Smooth muscle cell (in vitro differentiated cells): ENCODE results near the gene SH3GL1. TPM values are rescaled to one million over a fixed set of nuclear protein-coding genes. Genes with fewer than 3 reads are reported as not detected.

ENCODE experiments used
- DNase-seq: peaks from one replicate; lab custom pipeline; 2025; ENCODE audit not compliant: unreplicated experiment; lab: John Stamatoyannopoulos, UW
- H2AFZ ChIP-seq: fragments of 200-600 bp; sonication (generic); 2 replicates; pipeline ENCODE4 v1.6.0; 2016; ENCODE audit warnings: antibody characterized with exemption, low read depth, mild to moderate bottlenecking
- H3F3A ChIP-seq: fragments of 200-600 bp; sonication (generic); 2 replicates; pipeline ENCODE4 v1.6.0; 2017; ENCODE audit warnings: antibody characterized with exemption, low read depth
- H3K27ac ChIP-seq: fragments of 200-600 bp; sonication (generic); 2 replicates; pipeline ENCODE4 v1.5.1; 2016; ENCODE audit warnings: low read depth, mild to moderate bottlenecking
- H3K27me3 ChIP-seq: fragments of 200-600 bp; sonication (generic); 2 replicates; pipeline ENCODE4 v1.6.1; 2016; ENCODE audit warnings: low read depth, mild to moderate bottlenecking
- H3K36me3 ChIP-seq: fragments of 200-600 bp; sonication (generic); 2 replicates; pipeline ENCODE4 v1.5.1; 2016; ENCODE audit warnings: low read depth
- H3K4me1 ChIP-seq: fragments of 200-600 bp; sonication (generic); 2 replicates; pipeline ENCODE4 v1.5.1; 2016; ENCODE audit warnings: low read depth
- H3K4me2 ChIP-seq: fragments of 200-600 bp; sonication (generic); 2 replicates; pipeline ENCODE4 v1.6.0; 2016; ENCODE audit warnings: mild to moderate bottlenecking
- H3K4me3 ChIP-seq: fragments of 200-600 bp; sonication (generic); 2 replicates; pipeline ENCODE4 v1.5.1; 2016; ENCODE audit warnings: mild to moderate bottlenecking
- H3K79me2 ChIP-seq: fragments of 200-600 bp; sonication (generic); 2 replicates; pipeline ENCODE4 v1.6.0; 2016; ENCODE audit warnings: low read depth, mild to moderate bottlenecking
- H3K9ac ChIP-seq: fragments of 200-600 bp; sonication (generic); 2 replicates; pipeline ENCODE4 v1.6.0; 2016; ENCODE audit warnings: low read depth
- H3K9me3 ChIP-seq: fragments of 200-600 bp; sonication (generic); replicated peaks from 2 replicates; pipeline ENCODE4 v1.5.1; 2016; ENCODE audit warnings: low read depth
- H4K20me1 ChIP-seq: fragments of 200-600 bp; sonication (generic); 2 replicates; pipeline ENCODE4 v1.6.0; 2016; ENCODE audit warnings: low read depth
- WGBS: methylation state at CpG from one replicate; pipeline ENCODE4 v1.1.7; 2016; ENCODE audit warnings: low lambda C conversion rate; 5-methylcytosine and 5-hydroxymethylcytosine counted together
- polyA plus RNA-seq: library from polyadenylated mRNA; unstranded; fragments of >200 nt; fragmentation: Nextera tagmentation; extraction: Ambion mirVana; gene quantifications from 2 replicates; pipeline ENCODE4 v1.2.1, GENCODE V29; 2016
- total RNA-seq: library from RNA; depleted of rRNA; stranded (reverse); fragments of >200 nt; gene quantifications from 2 replicates; pipeline ENCODE4 v1.2.3, GENCODE V29; 2014
- TF ChIP-seq, protein P1 (sequence below): fragments of 200-600 bp; sonication (generic); IDR thresholded peaks from 2 replicates; pipeline ENCODE4 v1.5.1; 2017; ENCODE audit warnings: borderline replicate concordance, mild to moderate bottlenecking, antibody characterized with exemption; ENCODE audit not compliant: insufficient read depth, poor library complexity, severe bottlenecking

The SH3GL1 gene
- total and polyA plus RNA-seq, 2 experiments from 2014 or later, result 52.9 to 120 TPM

DNA sequence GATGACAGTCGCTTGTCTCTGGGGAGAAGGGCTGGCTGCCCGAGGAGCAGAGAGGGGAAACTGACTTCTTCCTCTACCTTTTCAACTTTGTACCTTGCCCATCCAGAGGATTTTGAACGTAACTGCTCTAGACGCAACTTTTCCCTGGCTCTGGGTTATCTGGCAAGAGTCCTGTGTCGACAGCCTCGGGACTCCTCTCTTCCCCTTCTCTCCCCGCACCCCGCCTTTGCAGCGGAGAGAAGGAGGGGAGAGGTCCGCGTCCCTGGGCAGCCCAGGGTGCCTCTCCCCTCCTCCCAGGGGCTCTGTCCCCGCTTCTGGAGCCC is 574 bp downstream of the SH3GL1 start:
- TF ChIP-seq, protein P1, sequence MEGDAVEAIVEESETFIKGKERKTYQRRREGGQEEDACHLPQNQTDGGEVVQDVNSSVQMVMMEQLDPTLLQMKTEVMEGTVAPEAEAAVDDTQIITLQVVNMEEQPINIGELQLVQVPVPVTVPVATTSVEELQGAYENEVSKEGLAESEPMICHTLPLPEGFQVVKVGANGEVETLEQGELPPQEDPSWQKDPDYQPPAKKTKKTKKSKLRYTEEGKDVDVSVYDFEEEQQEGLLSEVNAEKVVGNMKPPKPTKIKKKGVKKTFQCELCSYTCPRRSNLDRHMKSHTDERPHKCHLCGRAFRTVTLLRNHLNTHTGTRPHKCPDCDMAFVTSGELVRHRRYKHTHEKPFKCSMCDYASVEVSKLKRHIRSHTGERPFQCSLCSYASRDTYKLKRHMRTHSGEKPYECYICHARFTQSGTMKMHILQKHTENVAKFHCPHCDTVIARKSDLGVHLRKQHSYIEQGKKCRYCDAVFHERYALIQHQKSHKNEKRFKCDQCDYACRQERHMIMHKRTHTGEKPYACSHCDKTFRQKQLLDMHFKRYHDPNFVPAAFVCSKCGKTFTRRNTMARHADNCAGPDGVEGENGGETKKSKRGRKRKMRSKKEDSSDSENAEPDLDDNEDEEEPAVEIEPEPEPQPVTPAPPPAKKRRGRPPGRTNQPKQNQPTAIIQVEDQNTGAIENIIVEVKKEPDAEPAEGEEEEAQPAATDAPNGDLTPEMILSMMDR, result no peak
- Histone ChIP-seq H3F3A (peaks cover 29% of the 10 kb centered on the region), H3K9ac (peak overlapping the region; percentile 98), H4K20me1 (peaks cover 51% of the 10 kb centered on the region), H2AFZ (no peak overlapping the region), H3K4me1 (peaks cover 26% of the 10 kb centered on the region), H3K36me3 (no peaks in the 10 kb centered on the region), H3K27me3 (no peaks in the 10 kb centered on the region), H3K4me3 (peak overlapping the region; percentile 98), H3K9me3 (no peaks in the 10 kb centered on the region), H3K79me2 (peaks cover 77% of the 10 kb centered on the region), H3K4me2 (peak overlapping the region; percentile 100), H3K27ac (peak overlapping the region; percentile 92)
- WGBS, result 0% methylated on average over 8 of the region's 12 CpGs
- DNase-seq, result no peak

DNA sequence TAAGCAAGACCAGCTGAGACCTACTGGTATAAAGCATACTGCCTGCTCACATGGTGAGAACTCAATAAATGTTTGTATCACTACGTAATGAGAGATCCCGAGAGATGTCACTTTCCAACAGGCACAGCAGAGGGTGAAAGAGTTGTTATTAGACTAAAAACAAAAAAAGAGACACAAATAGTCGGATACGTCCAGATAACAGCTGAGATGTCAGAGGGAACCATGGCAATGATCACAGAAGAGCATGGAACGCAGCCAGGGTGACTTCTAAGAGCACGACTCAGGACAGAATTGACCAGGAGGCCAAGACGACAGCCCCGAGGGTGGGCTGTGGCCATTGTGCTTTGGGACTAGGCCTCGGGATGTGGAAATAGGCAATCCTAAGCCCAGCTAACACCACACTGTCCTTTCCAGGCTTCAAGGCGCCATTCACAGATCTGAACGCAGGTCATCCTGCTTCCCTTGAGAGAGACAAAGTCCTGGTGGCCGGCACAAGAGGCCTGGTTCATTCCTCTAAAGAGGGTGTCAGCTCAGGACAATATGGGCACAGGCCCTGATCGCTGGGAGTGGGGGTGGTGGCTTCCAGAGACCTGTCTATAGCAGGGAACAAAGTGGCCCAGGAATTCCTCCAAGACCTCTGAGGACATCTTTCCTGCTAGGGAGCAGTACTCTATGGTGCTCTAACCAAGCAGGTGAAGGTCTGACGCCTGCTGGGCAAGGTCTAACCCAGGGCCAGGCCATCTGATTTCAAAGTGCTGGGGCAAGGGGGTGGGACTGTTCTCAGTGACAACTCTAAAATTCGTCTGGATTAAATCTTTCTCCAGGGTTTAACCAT is 3.2 kb downstream of the SH3GL1 start:
- 81% methylated on average over 15 of the region's 15 CpGs for WGBS
- Histone ChIP-seq H3K27me3 (no peaks in the 10 kb centered on the region), H3K36me3 (no peaks in the 10 kb centered on the region), H3K4me1 (peaks cover 38% of the 10 kb centered on the region), H3K27ac (peak overlapping the region; percentile 52), H3K79me2 (peaks cover 76% of the 10 kb centered on the region), H3K9me3 (no peaks in the 10 kb centered on the region), H3K4me3 (no peak overlapping the region), H3K9ac (no peak overlapping the region), H3F3A (peaks cover 53% of the 10 kb centered on the region), H2AFZ (no peak overlapping the region), H4K20me1 (peaks cover 77% of the 10 kb centered on the region), H3K4me2 (peak overlapping the region; percentile 31)
- DNase-seq, result no peak
- TF ChIP-seq, protein P1, result no peak

DNA sequence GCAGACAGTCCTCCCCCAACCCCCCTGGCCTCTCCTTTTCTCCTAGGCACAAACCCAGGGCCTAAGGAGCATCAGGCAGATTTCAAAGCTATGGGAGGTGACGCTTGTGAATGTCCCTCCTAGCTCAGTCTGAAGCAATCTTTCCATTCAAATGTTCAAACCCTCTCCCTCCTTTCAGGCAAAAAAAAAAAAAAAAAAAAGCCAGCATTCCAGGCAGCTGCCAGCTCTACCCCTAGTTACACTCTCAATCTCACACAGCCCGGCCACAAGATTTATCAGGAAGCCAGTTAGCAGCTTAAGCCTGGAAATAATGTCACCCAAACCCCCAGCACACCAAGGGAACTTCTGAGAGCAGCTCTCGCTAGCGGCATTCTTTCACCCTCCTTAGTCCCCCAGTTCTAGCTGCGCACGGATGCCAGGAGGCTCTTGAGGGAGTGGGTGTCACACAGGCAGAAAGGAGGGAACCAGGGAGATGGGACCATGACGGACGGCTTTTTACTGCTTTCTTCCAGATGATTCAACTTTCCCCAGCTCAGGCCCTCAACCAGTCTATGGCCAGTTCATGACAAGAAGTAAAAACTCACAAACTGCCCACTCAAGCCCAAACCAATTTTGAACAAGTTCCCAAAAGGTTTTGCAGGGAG is 6.3 kb downstream of the SH3GL1 start:
- H3K36me3 ChIP-seq, result no peaks in the 10 kb centered on the region
- H3K4me1 ChIP-seq, result peaks cover 63% of the 10 kb centered on the region
- H3K27ac ChIP-seq, result peak overlapping the region; percentile 89
- H4K20me1 ChIP-seq, result peaks cover 100% of the 10 kb centered on the region
- 19% methylated on average over 8 of the region's 8 CpGs for WGBS
- no peaks in the 10 kb centered on the region for H3K27me3 ChIP-seq
- peak overlapping the region; percentile 81 for H3K4me2 ChIP-seq
- H3K4me3 ChIP-seq, result peak overlapping the region; percentile 17
- H3F3A ChIP-seq, result peaks cover 51% of the 10 kb centered on the region
- H3K9me3 ChIP-seq, result no peaks in the 10 kb centered on the region
- H3K9ac ChIP-seq, result peak overlapping the region; percentile 18
- DNase-seq, result peak; percentile 28
- H2AFZ ChIP-seq, result no peak overlapping the region
- peaks cover 95% of the 10 kb centered on the region for H3K79me2 ChIP-seq
- TF ChIP-seq, protein P1, result no peak
